Measurements from ENCODE around the gene KAT14.

DNA sequence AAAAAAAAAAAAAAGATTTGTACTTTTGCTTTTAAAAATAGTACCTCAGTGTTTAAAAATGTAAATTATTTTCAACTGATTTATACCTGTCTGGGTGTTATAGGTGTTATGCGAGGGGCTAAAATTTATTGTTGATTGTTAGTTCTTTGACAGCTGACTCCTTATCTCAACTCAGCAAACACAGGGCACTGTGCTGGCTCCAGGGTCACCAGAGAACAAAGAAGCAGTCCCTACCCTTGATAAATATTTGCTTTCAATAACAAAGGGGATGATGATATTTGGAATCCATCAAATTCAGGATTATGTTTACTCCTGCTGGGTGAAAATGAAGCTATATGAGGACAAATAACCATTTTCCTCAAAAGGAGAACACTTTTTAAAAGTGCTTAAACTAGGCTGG lies 34.2 kb upstream of the KAT14 start:
- TF ChIP-seq POLR2AphosphoS5 (IDR thresholded peaks at IDR 0.05; ENCODE audit: low read depth, low read length) (no peak), SIN3A (IDR thresholded peaks at IDR 0.05; ENCODE audit: borderline replicate concordance, insufficient read depth, low read length) (no peak)
- TF ChIP-seq, protein P1, sequence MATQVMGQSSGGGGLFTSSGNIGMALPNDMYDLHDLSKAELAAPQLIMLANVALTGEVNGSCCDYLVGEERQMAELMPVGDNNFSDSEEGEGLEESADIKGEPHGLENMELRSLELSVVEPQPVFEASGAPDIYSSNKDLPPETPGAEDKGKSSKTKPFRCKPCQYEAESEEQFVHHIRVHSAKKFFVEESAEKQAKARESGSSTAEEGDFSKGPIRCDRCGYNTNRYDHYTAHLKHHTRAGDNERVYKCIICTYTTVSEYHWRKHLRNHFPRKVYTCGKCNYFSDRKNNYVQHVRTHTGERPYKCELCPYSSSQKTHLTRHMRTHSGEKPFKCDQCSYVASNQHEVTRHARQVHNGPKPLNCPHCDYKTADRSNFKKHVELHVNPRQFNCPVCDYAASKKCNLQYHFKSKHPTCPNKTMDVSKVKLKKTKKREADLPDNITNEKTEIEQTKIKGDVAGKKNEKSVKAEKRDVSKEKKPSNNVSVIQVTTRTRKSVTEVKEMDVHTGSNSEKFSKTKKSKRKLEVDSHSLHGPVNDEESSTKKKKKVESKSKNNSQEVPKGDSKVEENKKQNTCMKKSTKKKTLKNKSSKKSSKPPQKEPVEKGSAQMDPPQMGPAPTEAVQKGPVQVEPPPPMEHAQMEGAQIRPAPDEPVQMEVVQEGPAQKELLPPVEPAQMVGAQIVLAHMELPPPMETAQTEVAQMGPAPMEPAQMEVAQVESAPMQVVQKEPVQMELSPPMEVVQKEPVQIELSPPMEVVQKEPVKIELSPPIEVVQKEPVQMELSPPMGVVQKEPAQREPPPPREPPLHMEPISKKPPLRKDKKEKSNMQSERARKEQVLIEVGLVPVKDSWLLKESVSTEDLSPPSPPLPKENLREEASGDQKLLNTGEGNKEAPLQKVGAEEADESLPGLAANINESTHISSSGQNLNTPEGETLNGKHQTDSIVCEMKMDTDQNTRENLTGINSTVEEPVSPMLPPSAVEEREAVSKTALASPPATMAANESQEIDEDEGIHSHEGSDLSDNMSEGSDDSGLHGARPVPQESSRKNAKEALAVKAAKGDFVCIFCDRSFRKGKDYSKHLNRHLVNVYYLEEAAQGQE (IDR thresholded peaks at IDR 0.05; ENCODE audit: insufficient read depth in 1 of 2, low read depth in 2 of 2, low read length in 2 of 2): no peak
